ENCODE results near the gene TOM1L2.
A peak's percentile ranks its signal among the peaks of the same experiment; 100 is the strongest.

Gene TOM1L2

DNA sequence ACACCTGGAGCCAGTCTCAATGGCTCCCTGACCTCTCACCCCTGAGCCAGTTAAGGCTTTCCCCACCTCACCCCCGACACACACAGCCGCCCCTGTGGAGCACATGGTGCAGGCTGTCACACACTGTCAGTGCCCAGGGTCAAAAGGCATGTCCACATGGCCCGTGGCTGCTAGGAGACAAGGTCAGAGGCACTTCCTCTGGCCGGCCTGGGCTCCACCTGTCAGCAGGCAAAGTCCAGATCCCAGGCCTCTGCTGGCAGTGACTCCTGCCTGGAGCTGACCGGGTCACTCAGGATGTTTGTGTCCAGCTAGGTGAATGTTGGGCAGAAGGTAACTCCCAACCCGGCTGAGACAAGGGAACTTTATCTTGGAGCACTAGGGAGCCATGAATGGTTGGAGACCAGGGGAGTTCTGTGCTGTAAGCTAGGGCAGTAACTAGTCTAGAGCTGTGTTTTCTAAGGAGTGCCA is 141.4 kb downstream of the TOM1L2 start:
- DNase-seq, result no peak

DNA sequence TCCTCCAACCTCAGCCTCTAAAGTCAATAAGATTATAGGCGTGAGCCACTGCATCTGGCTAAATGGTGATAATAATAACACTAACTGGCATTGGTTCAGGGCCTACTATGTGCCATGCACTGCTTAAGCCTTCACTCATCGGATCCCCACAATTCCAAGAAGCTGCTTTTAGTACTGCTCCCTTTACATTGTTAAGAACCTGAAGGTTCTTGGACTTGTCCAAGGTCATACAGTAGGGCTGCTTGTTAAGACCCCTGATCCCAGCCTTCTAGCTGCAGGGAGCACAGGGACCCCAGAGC is 142.0 kb downstream of the TOM1L2 start:
- DNase-seq, result no peak

DNA sequence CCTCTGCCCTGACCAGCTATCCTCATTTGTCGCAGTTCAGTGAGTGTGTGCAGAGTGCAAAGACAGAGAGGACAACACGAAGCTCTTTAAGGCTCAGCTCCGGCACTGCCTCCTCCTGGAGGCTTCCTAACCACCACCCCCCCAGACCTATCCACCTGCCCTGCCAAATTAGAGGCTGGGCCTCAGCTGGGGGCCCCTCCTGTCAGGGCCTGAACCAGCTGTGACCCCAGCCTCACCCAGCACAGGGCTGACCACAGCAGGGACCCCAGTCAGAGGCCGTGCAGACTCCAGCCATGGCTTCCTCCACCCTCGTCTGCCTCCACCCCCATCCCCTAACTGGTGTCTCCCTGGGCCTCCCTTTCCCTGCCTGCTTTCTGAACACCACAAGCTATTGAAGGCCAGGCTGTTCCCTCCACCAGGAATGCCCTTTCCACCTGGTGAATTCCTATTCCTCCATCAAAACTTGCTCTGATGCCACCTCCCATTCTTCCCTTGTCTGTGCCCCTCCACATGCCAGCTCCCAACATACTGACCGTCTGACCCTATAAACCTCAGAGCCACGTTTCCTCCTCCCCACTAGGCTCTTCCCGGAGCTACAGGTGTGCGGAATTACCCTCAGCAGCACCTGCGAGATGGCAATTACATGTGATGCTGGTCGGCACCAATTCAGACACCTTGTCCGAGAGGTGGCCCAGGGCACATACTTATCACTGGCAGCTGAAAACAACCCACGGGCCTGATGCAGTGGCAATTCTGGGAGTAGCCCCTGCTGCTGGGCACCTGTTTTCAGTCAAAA is 144.2 kb downstream of the TOM1L2 start:
- DNase-seq, result no peak

DNA sequence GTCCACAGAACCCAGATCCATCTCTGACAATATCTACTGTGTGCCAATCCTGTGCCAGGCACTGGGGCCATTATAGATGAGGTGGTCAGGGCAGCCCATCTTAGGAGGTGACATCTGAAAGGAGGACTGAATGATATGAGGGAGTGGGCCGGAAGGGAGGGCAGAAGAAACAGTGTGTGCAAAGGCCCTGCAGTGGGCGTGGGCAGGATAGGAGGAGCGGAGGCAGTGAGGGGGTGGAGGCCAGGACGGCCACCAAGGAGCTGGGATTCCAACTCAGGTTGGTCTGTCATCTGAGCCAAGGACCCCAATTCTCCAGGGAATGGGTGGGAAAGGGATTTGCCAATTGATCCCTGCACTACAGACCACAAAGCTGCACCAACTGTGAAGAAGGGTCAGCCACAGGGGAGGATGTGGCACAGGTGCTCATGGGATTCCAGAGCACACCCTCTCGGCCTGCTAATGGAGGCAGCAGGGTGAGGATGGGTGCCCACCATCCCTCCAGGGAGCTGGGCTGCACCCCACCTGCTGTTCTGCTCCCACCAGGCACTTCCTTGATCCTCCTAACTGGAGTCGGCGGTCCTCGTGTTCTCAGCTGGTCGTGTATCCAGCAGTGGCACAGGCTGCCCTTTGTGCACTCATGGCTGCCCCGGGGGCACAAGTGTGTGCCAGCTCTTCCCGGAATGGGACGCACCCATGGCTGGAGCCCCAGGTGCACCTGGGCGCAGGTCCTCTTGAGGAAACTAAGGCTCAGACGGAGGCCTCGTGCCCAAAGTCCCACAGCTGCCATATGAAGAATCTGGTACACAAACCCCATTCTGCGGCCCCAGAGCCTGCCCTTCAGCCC is 145.0 kb downstream of the TOM1L2 start:
- DNase-seq, result no peak

DNA sequence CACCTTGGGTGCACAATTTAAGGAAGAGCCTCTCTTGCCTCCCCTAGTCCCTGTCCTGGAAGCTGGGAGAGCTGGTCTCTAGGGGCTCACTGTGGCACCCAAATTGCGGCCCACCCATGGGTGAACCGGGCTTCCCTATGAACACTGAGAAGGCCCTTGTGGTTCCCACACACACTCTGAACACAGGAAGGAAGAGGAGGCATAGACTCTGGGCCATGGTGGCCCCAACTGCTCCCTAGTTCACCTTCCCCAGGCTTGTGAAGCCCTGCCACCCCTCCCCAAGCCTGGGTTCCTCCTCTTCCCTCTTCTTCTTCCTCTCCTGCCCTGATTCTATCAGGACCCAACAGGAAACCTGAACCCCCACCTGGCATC is 145.9 kb downstream of the TOM1L2 start:
- DNase-seq, result no peak

DNA sequence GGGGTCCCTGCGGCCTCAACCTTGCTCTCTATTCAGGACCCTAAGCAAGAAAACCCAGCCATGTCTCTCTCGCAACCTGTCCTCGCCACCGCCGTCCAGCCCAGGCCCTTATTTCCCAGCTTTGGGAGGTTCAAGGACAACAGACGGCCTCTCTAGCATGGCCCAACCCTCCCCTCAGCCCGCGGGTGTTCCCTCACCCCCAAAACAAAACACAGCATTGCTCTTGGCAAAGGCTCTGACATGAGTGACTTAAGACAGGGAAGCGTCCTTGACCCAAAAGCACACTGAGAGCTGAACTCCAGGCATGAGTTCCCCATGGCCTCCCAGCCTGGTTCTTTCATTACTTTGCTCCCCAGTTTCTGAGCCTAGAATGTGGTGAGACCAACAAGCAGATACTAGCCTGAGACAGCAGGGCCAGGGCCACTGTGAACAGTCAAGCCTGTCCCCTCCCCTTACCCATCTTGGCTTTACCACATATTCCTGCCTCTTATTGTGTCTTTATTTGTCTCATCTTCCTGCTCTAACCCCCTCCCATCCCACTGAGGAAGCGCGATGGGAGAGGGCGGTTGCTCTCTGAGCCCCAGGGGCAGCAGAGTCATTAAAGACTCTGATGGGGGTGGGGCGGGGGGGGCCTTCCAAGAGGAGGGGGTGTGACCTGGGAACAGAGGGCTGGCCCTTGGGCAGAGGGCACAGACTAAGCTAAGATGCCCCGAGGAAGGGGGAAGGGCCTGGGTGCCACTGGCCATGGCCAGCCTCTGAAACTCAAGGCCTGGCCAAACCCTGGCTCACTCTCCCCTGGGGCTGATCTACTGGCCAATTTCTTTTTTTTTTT is 147.2 kb downstream of the TOM1L2 start:
- DNase-seq, result no peak

DNA sequence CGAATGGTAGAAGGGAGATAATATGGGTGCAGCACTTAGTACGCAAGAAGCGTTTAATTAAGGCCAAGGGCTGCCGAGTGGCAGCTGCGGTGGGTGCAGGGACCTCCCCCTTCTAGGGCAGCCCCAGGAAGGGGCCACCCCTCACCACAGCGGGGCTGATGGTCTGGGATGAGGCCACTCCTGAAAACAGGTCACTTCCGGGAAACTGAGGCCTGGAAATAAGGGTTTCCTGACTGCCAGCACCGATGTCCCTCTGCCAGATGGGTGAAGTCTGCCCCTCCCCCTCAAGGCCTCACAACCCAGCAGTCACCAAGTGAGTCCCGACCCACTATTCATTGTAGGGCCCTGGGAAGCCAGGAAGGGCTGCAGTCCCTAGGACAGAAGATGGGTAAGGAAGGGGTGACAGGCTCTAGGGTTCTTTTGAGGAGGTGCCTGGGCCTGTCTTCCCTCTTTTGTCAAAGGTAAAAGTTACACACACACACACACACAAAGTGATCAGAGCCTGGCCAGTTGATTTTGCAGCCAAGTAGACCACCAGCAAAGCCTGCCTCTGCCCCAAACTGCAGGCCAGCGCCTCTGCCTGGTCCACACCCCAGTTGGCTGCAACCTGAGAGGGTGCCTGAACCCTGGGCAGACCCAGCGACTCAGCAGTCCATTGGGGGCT is 147.9 kb downstream of the TOM1L2 start:
- DNase-seq, result peak; percentile 51

DNA sequence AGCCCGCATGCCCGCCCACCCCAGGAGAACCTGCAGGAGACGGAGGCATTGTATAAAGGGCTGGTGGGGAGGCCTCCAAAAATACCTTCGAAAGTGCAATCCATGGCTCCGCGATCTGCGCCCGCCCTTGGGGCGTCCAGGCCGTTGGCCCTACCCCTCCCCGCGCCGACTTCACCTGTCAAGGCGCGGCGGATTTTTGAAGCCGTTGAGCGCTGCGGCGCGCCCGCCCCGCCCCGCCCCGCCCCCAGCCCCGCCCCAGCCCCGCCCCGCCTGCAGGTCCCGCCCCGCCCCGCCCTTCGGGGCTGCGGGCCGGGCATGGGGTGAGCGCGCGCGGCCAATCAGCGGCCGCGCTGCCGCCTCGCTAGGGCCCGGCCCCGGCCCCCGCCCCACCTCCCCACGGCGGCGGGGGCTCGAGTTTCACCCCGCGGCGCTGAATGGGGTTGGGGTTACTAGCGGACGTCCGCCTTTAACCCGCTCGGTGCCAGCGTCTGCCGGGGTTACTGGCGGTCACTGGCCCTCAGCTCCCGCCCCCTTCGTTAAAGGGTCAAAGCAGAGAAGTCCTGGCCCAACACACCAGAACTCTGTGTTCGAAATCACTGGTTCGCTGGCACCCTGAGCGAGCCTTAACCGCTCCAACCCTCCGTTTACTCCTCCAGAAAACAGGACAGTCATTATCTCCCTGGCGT is 148.6 kb downstream of the TOM1L2 start:
- peak; percentile 91 for DNase-seq

DNA sequence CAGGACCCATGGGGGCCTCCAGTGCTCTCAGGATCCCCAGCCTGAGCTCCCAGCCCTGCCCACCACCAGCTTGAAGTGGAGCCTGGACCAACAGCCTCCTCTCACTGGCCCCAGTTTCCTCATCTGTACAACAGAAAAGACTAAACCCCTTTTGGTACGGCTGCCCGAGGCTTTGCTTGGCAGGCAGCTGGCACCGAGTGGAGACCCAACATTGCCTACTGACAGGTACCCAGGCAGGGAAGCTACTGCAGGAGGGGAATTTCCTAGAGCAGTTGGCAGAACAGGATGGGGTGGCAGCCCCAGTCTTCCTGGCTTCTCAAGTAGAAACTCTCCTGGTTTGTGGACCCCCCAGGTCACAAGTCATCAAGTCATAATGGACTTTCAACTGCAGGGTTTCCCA is 149.6 kb downstream of the TOM1L2 start:
- no peak for DNase-seq

DNA sequence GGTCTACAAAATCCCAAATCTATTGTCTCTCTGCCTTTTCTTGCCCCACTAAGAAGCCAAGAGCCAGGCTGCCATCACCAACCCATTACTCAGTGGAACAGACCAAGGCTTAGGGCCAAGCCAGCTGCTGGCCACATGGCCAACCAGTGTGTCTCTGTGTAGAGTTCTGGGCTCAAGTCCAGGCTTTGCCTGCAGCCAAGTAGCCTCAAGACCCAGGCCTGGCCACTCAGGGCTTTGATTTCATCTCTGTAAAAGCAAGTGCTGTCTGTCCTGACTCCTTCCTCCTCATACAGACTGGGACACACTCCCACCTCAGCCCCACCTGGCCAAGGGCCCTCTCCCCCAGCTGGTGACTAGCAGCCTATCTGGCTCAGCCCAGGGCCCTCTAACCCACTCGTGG is 150.0 kb downstream of the TOM1L2 start:
- DNase-seq, result peak; percentile 56

DNA sequence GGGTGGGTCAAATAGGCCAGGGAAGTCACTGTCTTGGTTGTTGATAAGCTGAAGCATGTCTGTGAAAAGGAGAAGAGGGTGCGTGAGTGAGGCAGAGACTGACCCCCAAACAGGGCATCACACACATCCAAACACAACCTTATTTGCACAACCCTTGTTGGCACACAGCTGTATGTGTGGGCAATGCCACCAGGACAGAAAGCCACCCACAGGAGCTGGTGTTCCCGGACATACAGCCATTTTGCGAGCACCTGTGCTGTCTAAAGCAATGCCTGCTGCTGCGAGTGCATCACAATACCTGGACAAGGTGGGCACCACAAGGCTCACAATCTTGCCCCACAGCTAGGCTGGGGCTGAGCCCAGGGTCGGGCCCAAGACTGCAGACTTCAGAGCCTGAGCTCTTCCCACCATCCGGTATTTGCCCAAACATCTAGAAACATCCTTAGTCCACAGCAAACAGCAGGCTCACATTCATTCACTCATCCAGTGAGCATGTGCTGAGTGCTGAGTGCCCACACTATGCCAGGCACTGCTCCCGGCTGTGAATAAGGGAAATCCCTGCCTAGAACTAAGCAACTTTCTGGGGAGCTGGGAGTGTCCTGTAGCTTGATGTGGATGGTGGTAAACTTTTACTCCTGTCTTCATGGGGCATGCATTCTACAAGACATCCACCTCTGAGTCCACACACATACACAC is 151.6 kb downstream of the TOM1L2 start:
- DNase-seq, result no peak

DNA sequence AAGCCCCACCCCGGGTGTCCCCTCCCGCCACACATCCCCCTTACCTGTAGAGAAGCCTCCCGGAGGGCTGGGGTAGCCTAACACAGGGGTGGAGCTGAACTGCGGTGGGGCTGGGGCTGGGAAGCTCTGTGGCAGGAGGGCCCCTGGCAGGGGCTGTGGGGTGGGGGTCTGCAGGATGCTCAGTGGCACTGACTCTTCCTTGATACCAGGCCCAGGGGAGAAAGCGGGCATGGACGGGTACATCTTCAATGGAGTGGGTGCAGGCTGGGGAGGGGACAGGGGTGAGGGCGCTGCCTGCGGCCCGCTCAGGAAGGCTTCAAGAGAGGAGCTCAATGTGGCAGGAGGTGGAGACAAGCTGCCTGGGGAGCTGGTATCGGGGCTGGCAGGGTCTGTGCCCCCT is 152.2 kb downstream of the TOM1L2 start:
- DNase-seq, result no peak

DNA sequence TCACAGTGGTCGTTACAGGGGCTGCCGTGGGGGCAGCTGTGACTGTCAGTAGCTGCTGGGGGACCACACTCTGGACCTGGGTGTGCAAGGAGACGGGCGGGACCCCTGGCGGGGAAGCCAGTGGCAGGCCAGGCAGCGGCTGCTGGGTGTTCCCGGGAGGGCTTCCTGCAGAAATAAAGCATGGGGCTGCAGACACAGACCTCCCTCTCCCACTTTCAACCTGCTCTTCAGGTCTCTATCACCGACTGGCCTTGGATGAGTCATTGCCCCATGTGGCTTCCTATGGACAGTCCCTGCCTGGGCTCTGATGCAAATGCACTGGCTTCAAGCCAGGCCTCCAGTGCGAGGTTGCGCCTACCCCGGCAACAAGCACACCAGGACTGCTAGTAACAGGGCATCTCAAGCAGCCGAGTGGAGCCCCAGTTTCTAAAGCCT is 152.6 kb downstream of the TOM1L2 start:
- DNase-seq, result peak; percentile 53

DNA sequence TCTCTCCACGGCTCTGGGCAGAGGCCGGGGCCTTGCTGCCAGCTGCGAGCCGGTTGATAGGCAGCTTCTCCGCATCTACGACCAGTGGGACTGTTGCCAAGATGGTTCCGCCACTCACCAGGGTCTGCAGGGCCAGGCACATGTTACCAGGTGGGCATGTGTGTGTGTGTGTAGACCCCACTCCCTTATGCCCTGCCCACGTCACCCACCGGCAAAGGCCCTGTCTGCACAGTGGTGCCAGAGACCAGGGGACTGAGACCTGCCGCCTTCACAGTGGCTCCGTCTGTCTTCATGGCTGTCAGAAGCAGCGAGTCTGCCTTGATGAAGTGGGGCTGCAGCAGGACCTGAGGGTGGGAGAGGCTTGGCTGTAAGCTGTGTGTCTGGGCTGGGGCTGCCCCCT is 153.1 kb downstream of the TOM1L2 start:
- no peak for DNase-seq

DNA sequence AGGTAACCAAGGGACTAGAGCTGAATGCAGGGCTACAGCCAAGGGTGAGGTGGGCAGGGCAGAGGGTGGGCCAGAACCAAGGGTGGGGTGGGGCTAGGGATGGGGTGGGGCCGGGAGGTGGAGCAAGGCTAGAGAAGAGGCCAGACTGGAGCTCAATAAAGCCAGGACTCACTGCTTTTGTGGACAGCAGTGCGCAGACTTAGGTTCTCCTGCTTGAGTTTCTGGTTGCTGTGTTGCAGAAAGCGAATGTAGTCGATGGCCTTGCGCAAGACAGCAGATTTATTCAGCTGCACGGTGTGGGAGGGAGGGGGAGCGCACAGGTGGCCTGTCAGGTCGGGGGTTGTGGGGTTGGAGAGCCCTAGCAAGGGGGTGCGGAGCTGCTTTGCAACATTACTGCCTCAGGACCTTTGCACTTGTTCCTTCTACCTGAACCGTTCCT is 154.1 kb downstream of the TOM1L2 start:
- no peak for DNase-seq

DNA sequence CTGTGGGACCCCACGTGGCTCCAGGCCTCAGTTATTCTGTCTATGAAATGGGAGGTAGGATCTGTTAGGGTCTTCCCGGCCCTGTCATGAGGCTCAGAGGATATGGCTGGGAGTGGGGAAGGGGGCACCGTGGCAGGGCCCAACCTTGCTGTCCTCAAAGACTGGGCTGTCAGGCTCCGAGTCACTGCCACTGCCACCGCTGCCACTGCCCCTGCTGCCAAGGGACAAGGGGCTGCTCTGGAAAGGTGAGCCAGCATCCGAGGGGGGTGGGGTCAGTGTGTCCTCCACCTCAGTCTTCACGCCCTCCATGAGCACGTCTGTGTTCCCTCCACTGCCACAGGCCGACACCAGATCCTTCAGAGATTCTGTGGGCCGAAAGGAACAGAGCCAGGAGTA is 154.7 kb downstream of the TOM1L2 start:
- no peak for DNase-seq

DNA sequence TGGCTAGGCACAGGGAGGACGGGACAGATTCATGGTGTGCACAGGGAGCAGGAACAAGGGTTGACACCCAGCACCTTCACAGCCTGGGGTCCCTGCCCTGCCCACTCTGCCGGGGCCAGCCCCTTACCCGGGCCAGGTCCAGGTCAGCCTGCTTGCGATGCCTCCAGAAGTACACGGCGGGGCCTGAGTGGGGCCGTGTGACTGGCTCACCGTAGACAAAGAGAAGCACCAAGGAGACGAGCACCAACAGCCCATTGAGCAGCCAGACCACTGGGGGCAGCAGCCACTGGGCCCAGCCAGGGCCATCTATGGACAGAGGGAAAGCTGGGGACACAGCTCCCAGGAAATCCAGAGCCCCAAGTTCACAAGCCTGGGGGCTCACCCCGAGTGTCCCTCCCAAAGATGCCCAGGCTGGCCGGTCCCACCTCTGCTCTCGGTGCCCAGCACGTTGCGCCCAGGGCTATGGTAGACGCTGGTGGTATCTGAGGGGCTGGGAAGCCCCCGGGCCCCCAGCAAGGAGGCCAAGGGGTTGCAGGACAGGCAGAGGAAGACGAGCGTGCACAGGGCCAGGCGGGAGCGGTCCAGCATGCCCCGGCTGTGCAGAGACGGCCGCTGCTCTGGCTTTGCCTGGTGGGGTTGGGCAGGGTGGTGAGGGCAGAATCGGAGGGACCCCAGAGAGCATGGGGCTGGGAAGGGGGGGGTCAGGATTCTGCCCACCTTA is 155.2 kb downstream of the TOM1L2 start:
- DNase-seq, result no peak

DNA sequence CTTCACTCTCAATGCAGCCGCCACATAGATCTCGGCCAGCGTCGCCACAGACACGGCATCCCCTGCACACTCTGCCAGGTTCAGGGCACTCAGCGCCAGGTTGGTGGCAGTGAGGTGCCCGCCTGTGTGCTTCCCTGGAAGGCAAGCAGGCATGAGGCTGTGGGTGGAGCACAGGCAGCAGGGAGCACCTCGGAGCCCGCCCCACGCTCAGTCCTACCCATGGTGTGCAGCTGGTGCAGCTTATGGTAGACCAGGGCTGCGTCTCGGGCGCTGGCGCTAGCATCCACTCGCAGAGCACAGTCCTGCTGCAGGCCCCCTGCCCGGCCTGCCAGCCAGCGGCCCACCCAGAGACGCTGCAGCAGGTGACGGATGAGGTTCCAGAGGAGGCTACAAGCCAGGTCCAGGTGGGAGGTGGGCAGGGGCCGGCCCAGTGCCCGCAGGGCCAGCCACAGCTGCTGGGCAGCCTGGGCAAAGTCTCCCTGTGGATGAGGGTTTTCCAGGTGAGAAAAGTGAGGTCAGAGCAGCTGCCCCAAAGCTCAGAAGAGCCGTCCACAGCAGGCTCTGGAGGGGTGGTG is 155.9 kb downstream of the TOM1L2 start:
- DNase-seq, result no peak

DNA sequence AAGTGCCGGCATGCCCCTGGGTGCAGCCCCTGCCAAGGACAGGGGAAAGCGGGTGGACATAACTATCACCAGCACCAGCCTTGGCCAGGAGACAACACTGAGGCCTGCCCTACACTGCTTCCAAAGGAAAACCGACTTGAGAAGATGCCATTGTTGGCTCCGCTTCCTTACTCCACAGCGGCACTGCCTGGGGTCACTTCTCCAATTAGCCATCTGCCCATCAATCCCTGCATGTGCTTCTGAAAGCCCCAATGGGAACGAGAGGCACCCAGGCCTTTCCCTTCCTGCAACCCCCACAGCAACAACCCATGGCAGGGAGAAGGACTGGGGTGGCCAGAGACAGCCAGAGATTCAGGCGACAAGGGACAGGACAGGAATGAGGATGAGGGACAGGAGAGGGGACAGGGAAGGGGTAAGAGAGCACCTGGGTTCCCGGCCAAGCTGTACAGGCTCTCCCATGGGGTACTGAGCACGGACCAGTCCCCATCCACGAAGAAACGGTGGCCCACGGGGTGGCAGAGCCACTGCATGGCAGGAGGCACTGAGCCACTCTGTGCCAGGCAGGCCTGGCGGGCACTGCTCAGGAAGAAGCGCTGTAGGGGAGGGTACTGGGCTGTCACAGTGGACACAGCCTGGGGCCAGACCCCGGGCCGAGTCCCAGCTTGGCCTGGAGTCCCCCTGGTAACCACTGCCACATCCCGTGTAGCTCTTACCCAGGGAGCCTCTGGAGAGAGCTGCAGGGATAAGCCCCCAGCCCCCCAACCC is 156.6 kb downstream of the TOM1L2 start:
- DNase-seq, result no peak

DNA sequence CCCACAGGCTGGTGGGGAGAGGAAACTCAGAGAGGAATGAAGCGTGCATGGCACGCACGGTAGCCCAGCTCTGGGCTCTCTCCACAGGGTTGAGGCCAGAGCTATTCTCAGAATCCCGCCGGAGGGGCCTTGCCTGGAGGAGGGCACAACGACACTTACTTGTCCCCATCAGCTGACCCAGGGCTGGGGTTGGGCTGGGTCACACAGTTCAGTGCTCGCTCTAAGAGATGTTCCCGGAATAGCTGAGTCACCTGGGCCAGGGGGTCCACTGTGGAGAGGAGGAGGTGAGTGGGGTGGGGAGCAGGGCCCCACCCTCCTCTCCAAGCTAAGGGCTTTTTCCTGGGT is 157.2 kb downstream of the TOM1L2 start:
- DNase-seq, result no peak
